HS-5 (cell line): ENCODE measurements around the gene CD80.
"Not testable (repeated sequence)": the region's sequence is repeated elsewhere in the genome, so short reads cannot be mapped to it uniquely, and the experiment has no call there.

Source experiments
- DNase-seq: peaks from one replicate; pipeline ENCODE4 v3.0.0-alpha.2; 2012; ENCODE audit warnings: low read depth

CD80 gene, protein sequence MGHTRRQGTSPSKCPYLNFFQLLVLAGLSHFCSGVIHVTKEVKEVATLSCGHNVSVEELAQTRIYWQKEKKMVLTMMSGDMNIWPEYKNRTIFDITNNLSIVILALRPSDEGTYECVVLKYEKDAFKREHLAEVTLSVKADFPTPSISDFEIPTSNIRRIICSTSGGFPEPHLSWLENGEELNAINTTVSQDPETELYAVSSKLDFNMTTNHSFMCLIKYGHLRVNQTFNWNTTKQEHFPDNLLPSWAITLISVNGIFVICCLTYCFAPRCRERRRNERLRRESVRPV

GRCh38 chr3:119559441-119559963 lies at the start of gene CD80:
Gene CD80 (minus strand): TSS chr3:119559614. CDS start chr3:119557728, 1,886 bp downstream.
- no peak for DNase-seq

GRCh38 chr3:119608405-119609000 lies 49.1 kb upstream of the CD80 start:
- no peak for DNase-seq

DNA sequence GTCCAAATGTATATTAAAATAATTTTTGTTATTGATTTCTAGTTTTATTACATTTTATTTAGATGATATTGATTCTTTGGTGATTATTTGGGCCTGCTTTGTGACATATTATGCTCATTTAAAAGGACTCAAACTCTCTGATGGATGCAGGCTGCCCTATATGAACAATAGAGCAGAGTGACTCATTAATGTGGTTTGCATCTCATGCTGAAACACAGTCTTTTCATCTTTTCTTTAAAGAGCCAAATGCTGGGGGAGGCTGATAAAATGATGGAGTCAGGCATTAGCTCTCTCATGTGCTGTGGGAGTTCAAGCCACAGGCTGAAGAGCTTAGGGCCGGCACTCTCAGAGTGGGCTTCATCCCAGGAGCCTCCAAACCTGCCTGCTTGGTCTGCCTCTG lies 45.5 kb upstream of the CD80 start:
- DNase-seq = peak; percentile 35

- DNase-seq = no peak
Observed at GRCh38 chr3:119602676-119603075, 43.3 kb upstream of the CD80 start.

DNA sequence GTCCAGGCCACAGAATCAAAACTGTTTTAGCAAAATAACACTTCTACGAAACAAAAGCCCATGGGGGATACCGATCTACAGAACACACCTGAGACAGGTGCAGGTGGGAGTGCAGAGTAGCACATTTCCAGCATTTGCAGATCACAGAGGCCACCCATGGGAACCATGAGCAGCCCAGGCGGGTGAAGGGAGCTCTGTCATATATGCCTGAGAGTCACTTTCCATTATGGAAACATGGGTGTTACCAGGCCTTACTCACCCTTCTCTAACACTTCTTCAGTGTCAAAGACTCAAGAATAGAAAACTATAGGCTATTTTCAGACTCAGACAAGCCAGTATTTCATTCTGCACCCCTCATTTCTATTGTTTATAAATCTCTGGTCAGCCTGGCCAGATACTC lies 41.7 kb upstream of the CD80 start:
- DNase-seq = no peak

- no peak for DNase-seq
Observed at GRCh38 chr3:119600732-119601131, 41.3 kb upstream of the CD80 start.

- no peak for DNase-seq
Observed at GRCh38 chr3:119599558-119600174, 40.3 kb upstream of the CD80 start.

- DNase-seq = no peak
Observed at GRCh38 chr3:119598410-119599098, 39.1 kb upstream of the CD80 start.

DNA sequence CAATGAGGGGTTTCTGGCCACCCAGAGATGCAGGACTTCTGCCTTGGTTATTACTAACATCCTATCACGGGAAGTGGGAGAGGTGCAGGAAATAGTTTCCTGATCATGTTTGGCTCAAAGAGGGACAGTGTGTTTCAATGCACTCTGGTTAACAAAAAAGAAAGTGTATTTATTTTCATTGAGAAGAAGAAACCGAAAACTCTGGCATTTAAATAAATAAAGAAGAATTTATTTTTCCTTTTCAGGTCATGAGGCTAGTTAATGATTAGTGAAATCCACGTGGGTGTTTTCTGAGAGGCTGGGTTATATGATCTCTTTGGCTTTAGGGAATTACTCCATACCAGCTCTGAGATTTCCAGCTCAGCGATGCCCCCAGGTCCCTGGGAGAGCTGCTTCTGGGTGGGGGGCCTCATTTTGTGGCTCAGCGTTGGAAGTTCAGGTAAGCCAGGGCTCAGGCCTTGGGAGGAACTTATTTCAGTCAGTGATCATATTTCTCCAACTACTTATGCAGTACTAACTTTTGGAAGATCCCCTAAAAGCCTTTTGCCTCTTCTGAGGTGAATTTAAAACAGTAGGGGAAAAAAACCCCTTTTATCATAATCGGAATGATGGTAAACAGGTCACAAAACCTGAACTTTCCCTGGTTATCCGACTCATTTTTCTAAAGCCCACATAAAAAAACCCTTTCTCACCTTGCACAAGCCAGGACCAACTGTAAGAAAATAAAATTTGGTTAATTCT lies 38.3 kb upstream of the CD80 start, which contains the start of gene PLA1A:
TSS of gene PLA1A (plus strand) at position 338 of the 741 bp plus-strand sequence. CDS start at position 367, 29 bp downstream.
- no peak for DNase-seq

GRCh38 chr3:119596398-119596797 lies 37.0 kb upstream of the CD80 start:
- no peak for DNase-seq

GRCh38 chr3:119595639-119596334 lies 36.4 kb upstream of the CD80 start:
- DNase-seq = no peak

DNA sequence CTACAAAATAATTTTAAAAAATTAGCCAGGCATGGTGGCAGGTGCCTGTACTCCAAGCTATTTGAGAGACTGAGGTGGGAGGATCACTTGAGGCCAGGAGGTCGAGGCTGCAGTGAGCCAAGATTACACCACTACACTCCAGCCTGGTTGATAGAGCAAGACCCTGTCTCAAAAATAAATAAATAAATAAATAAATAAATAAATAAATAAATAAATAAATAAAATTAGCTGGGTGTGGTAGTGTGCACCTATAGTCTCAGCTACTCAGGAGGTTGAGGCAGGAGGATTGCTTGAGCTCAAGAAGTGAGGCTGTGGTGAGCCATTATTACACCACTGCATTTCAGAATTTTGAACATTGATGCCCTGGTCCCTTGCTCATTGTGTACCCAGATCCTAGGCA lies 35.5 kb upstream of the CD80 start:
- DNase-seq = not testable (repeated sequence)

DNA sequence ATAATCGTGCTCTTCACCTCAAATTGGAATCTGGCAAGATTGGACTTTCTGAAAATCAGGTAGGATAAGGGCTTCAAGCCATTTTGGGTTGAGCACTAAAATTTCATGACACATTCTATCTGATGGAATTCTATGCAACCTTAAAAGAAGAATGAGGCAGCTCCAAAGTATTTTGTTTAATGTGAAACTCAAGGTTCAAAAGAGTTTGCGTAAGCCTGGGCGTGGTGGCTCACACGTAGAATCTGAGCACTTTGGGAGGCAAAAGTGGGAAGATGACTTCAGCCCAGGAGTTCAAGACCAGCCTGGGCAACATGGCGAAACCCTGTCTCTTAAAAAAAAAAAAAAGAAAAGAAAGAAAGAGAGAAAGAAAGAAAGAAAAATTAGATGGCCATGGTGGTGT lies 34.7 kb upstream of the CD80 start:
- DNase-seq = no peak

DNA sequence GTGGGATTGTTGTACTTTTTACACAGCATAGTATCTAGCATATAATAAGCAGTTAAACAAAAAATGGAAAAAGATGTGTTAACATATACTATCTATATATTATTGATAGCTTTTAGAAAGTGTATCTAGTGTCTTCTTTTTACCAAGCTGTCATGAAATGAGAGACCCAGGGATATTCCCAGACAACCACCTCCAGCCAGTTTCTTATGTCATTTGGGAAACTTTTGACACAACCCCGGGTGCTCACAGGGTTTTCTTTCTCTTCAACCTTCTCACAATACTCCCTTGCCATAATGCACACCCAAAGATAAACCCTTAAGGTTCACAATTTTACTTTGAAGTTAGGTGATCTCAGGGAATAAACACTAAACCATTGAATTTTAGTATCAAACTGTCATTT lies 33.4 kb upstream of the CD80 start:
- DNase-seq = no peak

- DNase-seq = no peak
Observed at GRCh38 chr3:119590706-119591105, 31.3 kb upstream of the CD80 start.

DNA sequence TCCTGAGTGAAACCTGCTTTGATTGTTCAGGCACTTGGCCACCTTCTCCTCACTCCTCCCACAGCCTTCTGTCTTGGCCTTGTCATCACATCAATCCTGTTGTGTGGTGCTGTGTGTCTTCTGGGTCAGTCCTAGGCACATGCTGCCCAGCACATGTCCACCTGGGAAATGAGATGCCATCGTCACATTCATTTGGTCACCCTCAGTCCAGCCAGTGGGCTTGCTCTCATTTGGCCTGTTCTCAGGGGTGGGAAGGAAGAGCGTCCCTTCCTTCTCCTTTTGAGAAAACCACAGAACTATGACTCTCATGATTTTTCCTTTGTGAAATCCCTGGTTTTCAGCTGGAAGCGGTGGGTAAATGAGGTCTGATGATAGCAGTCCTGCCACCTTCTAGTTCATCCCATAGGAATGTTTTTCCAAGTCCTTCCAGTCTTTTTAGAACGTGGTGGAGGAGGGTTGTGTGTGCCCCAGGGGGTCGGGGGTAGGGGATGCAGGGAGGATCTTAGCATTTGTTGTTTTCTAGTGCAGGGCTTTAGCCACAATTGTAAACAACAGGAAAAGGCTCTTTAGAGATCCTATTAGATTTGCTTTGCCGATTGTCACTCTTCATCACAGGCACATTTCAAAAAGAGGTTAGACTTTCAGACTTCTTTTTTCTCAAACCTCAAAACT lies 29.8 kb upstream of the CD80 start:
- DNase-seq = no peak

GRCh38 chr3:119588112-119588511 lies 28.7 kb upstream of the CD80 start:
- no peak for DNase-seq

DNA sequence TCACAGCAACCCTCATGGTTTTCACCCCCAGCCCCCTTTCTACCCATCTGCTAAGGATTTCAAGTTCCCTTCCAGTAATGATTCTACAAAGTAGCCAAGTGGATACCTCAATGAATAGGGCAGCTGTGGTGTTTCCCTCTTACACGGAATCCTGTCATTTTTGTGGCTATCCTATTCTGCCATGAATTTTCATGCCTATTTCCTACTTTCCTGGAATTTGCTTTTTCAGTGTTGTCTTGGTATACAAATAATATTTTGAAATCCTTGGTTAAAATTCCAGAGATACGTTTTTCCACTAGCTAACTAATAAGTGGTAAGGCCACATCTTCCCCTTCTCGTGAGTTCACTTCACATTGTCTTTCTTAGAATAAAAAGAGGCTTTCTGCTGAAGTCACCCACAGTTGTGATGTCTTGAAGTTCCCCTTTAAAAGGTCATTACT lies 27.3 kb upstream of the CD80 start:
- no peak for DNase-seq

DNA sequence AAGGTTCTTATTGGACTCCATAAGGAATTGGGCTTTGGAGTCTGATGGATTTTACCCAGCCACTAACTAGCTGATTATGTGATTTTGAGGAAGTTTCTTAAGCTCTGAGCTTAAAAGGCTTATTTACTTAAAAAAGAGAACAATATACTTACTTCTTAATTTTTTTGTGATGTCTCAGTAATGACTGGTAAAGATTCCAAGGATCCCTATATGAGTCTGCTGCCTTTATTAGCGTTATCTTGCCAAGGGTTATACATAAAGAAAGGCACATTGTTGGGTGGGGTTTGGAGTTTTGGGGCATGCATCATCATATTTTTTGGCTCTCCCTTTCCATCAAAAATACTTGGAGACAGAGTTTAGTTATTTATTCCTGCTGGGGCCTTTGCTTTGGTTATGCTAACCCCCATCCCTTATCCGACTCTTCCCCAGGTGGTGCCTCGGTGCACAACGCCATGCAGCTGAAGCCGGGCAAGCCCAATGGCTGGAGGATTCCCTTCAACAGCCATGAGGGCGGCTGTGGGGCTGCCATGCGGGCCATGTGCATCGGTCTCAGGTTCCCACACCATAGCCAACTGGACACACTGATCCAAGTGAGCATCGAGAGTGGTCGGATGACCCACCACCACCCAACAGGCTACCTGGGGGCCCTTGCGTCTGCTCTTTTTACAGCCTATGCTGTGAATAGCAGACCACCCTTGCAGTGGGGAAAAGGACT lies 26.6 kb upstream of the CD80 start:
- peak; percentile 68 for DNase-seq

DNA sequence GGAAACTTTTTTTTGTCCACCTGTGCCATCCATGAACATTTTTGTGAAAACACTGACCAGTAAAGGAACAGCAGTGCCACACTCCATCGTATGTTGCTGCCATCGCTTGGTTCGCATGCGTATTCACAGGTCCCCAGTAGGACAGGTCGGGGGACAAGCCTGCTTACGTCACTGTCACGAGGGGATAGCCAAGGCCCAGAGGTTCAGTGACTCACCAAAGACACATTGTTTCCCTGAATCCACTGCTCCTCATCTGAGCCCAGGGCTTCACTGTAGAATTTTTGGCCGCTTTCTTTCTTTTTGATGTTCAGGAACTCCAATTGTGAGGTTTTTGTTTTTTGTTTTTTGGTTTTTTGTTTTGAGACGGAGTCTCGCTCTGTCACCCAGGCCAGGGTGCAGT lies 25.8 kb upstream of the CD80 start:
- no peak for DNase-seq
